Loucy (cell line): ENCODE data around the gene GHRH.

ENCODE experiments used
- H2AFZ ChIP-seq: fragments of 200-600 bp; sonication (generic); 2 replicates; pipeline ENCODE4 v1.6.0; 2016; ENCODE audit warnings: antibody characterized with exemption, mild to moderate bottlenecking, low read length, moderate library complexity
- H3F3A ChIP-seq: fragments of 200-600 bp; 2 replicates; pipeline ENCODE4 v1.6.0; 2016; ENCODE audit warnings: antibody characterized with exemption, low read depth, mild to moderate bottlenecking
- H3K27me3 ChIP-seq: fragments of 200-600 bp; sonication (generic); 2 replicates; pipeline ENCODE4 v1.6.1; 2014; ENCODE audit warnings: low read length, mild to moderate bottlenecking; ENCODE audit not compliant: insufficient read depth, poor library complexity, severe bottlenecking
- H3K36me3 ChIP-seq: fragments of 200-600 bp; sonication (generic); 2 replicates; pipeline ENCODE4 v1.6.1; 2016; ENCODE audit warnings: low read length; ENCODE audit not compliant: insufficient read depth
- H3K4me1 ChIP-seq: fragments of 200-600 bp; sonication (generic); 2 replicates; pipeline ENCODE4 v1.5.1; 2014; ENCODE audit warnings: low read length, mild to moderate bottlenecking; ENCODE audit not compliant: insufficient read depth, poor library complexity, severe bottlenecking
- H3K4me2 ChIP-seq: fragments of 200-600 bp; sonication (generic); 2 replicates; pipeline ENCODE4 v1.6.0; 2014; ENCODE audit warnings: antibody characterized with exemption, low read length, low read depth, mild to moderate bottlenecking; ENCODE audit not compliant: poor library complexity, severe bottlenecking
- H3K4me3 ChIP-seq: fragments of 200-600 bp; sonication (generic); 2 replicates; pipeline ENCODE4 v1.5.1; 2014; ENCODE audit warnings: low read length, mild to moderate bottlenecking, mixed read lengths; ENCODE audit not compliant: poor library complexity, severe bottlenecking
- H3K79me2 ChIP-seq: fragments of 200-600 bp; sonication (generic); 2 replicates; pipeline ENCODE4 v1.6.1; 2014; ENCODE audit warnings: low read length; ENCODE audit not compliant: insufficient read depth
- H3K9ac ChIP-seq: fragments of 200-600 bp; sonication (generic); 2 replicates; pipeline ENCODE4 v1.6.0; 2014; ENCODE audit warnings: mild to moderate bottlenecking, low read depth, low read length, moderate library complexity; ENCODE audit not compliant: poor library complexity, severe bottlenecking
- H3K9me2 ChIP-seq: fragments of 200-600 bp; sonication (generic); replicated peaks from 2 replicates; pipeline ENCODE4 v1.6.1; 2016; ENCODE audit warnings: low read depth, low read length, mixed read lengths
- H3K9me3 ChIP-seq: fragments of 200-600 bp; sonication (generic); 2 replicates; pipeline ENCODE4 v1.6.1; 2014; ENCODE audit warnings: mild to moderate bottlenecking, antibody characterized with exemption, low read length, low read depth; ENCODE audit not compliant: insufficient read depth
- H4K20me1 ChIP-seq: fragments of 200-600 bp; sonication (generic); 2 replicates; pipeline ENCODE4 v1.6.0; 2014; ENCODE audit warnings: antibody characterized with exemption, low read length, mild to moderate bottlenecking; ENCODE audit not compliant: insufficient read depth, poor library complexity, severe bottlenecking
- CTCF ChIP-seq: fragments of 200-600 bp; sonication (generic); conservative IDR thresholded peaks from 2 replicates; pipeline ENCODE4 v1.5.1; 2014; ENCODE audit warnings: mild to moderate bottlenecking, antibody characterized with exemption, low read length
- EZH2phosphoT487 ChIP-seq: fragments of 200-600 bp; IDR thresholded peaks from 2 replicates; pipeline ENCODE4 v1.6.1; 2018; ENCODE audit warnings: antibody characterized with exemption, mild to moderate bottlenecking, moderate library complexity, borderline replicate concordance

GHRH gene

GRCh38 chr20:37235065-37235464 is 26.5 kb downstream of the GHRH start:
- Histone ChIP-seq H3K36me3 (peaks cover 97% of the 10 kb centered on the region), H3K4me1 (no peaks in the 10 kb centered on the region), H3K27me3 (no peaks in the 10 kb centered on the region), H3K9ac (no peak overlapping the region), H4K20me1 (no peaks in the 10 kb centered on the region), H3K4me3 (no peak overlapping the region), H3K4me2 (no peak overlapping the region), H3K9me3 (no peaks in the 10 kb centered on the region), H3F3A (no peaks in the 10 kb centered on the region), H2AFZ (no peak overlapping the region), H3K9me2 (no peaks in the 10 kb centered on the region), H3K79me2 (no peaks in the 10 kb centered on the region)
- TF ChIP-seq CTCF (no peak), EZH2phosphoT487 (no peak)

GRCh38 chr20:37234254-37234581 is 27.4 kb downstream of the GHRH start:
- H3K4me1 ChIP-seq: no peaks in the 10 kb centered on the region
- H3K4me3 ChIP-seq: no peak overlapping the region
- no peak for TF ChIP-seq CTCF
- TF ChIP-seq EZH2phosphoT487: no peak
- no peak overlapping the region for H3K4me2 ChIP-seq
- H3K9ac ChIP-seq: no peak overlapping the region
- H3K36me3 ChIP-seq: peaks cover 97% of the 10 kb centered on the region
- no peaks in the 10 kb centered on the region for H3F3A ChIP-seq
- H3K79me2 ChIP-seq: no peaks in the 10 kb centered on the region
- H3K9me2 ChIP-seq: no peaks in the 10 kb centered on the region
- no peak overlapping the region for H2AFZ ChIP-seq
- H4K20me1 ChIP-seq: no peaks in the 10 kb centered on the region
- H3K9me3 ChIP-seq: no peaks in the 10 kb centered on the region
- no peaks in the 10 kb centered on the region for H3K27me3 ChIP-seq

GRCh38 chr20:37233548-37234253 is 27.9 kb downstream of the GHRH start:
- Histone ChIP-seq H3K4me2 (no peak overlapping the region), H3K36me3 (peaks cover 97% of the 10 kb centered on the region), H3K9ac (no peak overlapping the region), H3K79me2 (no peaks in the 10 kb centered on the region), H3F3A (no peaks in the 10 kb centered on the region), H3K4me1 (no peaks in the 10 kb centered on the region), H3K27me3 (no peaks in the 10 kb centered on the region), H4K20me1 (no peaks in the 10 kb centered on the region), H3K9me2 (no peaks in the 10 kb centered on the region), H3K4me3 (no peak overlapping the region), H3K9me3 (no peaks in the 10 kb centered on the region), H2AFZ (no peak overlapping the region)
- TF ChIP-seq EZH2phosphoT487: no peak
- TF ChIP-seq CTCF: no peak
